Fibroblast of upper back skin (primary cell): ENCODE data around the gene GFRA4.
A peak's percentile ranks its signal among the peaks of the same experiment; 100 is the strongest.

ENCODE experiments used
- DNase-seq: peaks from one replicate; pipeline ENCODE4 v3.0.0-alpha.2; 2013

Gene GFRA4, protein sequence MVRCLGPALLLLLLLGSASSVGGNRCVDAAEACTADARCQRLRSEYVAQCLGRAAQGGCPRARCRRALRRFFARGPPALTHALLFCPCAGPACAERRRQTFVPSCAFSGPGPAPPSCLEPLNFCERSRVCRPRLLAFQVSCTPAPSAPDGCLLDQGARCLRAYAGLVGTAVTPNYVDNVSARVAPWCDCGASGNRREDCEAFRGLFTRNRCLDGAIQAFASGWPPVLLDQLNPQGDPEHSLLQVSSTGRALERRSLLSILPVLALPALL

DNA sequence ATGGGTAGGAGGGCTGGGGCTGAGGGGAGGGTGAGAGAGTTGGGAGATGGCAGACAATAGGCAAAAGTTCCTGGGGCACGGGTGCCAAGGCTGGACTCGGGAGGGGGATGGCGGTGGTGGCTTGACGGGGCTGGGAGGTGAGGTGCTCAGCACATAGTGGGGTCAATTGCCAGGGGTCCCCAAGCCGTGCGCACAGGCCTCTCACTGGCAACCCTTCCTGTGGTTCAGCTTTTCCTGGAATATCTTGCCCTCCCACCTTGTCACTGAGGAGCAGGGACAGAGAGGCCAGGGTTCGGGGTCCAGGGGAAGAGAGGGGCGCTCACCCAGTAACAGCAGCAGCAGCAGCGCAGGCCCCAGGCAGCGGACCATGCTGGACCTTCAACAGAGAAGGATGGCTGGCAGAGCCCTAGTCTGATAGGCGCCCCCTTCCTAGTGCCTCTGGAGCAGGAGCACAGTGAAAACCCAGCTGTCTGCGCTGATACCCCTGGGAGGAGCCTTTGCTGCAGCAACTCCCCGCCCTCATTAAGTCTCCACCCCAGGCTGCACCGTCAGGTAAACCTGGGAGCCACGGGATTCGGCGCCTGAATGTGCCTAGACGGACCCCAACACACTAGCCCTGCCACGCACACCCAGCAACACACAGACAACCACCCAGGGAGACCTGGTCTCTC, at the start of gene GFRA4:
Gene GFRA4, minus strand, starts transcription at position 369 of the 671 bp plus-strand sequence. Its CDS starts 0 bp downstream, at position 369.
- DNase-seq: no peak

DNA sequence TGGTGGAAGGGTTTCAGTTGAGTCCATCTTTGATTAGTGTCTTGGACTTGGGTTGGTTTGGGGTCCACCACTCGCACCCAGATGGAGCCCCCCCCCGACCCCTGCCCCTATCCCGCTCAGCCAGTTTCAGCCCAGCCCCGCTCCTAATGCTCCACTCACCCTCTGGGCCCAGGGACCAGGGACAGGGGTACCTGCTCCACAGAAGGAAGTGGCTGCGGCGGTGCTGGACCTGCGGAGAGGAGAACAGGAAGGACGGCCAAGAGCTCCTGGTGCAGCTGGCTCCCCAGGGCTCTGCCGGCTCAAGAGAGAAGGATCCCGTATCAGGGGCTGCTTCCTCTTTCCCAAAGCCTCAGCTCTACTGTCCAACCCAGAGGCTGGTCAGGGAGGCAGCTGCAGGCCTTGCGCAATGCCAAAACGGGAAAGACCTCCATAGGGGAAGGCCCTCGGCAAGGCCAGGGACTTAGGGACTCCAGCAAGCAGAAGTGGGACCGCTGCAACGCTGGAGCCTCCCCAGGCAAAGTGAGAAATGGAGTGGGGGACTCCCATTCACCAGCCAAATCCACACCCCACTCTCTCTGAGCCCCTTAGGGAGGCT, 49.2 kb upstream of the GFRA4 start, which contains the start of gene SIGLEC1:
Gene SIGLEC1, minus strand, starts transcription at position 322 of the 595 bp plus-strand sequence. CDS start 5,472 bp downstream, outside the sequence.
- no peak for DNase-seq

DNA sequence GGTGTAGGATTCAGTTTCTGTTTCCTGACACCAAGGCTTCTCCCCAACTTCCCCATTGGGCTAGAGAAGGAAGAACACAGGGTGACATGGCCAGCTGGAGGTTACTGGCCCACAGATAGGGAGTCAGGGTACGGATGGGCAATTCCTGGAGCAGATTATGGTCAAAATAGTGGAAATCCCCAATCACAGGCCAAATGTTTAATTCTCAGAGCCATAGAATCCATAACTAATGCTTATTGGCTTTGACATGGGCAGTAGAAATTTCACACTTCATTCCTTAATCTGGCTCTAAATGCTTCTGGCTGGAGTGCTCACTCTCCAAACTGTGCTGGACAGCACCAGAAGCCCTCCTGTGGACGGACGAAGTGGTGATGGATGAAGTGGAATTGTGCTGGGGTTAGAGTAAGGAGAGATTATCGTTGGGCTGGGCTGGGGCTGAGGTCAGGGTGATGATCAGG, 48.3 kb upstream of the GFRA4 start:
- DNase-seq: no peak

DNA sequence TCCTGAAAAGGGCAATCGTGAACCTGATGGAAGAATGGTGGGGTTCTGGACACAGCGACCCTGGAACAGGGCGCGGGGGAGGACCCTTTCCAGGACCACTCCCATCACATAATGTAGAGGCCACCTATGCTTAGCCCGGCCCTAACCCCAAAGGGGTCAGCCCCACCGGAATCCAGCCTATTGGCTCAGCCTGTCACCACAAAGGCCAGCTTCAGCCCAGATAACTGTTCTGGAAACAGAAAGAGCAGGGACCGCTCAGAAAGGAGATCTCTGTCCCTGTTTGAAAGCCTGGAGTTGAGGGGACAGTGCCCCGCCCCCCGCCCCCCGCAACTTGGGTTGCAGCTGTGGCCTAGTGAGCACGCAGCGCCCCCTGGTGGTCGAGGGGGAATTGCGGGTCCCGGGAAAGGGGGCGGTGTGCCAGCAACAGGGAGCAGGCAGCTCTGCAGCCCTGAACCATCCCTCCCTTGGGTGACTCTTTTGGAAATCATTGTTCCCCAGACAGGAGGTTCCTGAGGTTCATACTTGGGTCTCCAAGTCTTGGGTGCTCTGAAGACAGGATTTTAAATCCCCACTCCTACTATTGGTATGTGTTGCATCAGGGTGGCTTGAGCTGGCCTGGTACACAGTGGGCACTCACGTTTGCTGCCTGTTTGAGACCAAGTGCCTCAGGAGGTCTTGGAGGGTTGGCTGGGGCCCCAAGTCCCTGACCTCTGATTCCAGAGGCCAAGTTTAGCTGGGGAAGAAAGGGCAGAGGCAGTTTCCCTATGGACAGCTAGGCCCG, 47.7 kb upstream of the GFRA4 start:
- peak; percentile 49 for DNase-seq

DNA sequence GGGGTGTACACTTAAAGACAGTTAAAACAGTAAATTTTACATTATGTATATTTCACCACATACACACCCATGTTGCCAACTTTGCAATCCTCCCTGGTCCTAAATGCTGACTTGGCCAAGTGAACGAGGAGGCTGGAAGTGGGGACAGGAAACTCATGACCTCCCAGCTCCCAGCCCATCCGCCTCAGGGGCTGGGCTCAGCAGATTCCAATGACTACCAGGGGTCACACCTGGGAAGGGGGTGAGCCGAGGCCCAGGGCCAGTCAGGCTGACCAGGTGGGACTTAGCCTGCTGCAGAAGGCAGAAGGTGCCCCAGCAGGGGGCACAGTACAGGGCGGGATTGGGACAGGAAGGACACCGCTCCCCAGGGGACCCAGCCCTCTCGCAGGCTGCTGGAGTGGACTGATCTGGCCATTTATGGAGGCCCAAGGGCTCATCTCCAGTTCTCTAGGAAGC, 46.8 kb upstream of the GFRA4 start:
- DNase-seq: no peak

DNA sequence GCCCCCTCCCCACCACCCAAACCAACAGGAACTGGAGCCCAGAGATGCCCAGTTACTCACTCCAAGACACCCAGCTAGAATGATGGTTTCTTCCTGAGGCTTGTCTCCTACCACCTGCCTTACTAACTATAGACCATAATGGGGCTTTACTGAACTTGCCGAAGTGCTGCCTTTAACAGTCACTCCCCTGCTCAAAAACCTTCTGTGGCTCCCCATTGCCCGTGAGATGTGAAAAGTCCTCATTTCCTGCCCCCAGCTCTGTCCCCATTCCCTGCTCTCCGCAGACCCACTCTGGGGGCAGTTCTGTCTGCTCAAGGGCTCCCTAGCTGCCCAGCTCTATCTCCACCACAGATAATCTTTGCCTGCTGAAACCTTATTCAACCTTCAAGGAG, 44.3 kb upstream of the GFRA4 start:
- DNase-seq: no peak

DNA sequence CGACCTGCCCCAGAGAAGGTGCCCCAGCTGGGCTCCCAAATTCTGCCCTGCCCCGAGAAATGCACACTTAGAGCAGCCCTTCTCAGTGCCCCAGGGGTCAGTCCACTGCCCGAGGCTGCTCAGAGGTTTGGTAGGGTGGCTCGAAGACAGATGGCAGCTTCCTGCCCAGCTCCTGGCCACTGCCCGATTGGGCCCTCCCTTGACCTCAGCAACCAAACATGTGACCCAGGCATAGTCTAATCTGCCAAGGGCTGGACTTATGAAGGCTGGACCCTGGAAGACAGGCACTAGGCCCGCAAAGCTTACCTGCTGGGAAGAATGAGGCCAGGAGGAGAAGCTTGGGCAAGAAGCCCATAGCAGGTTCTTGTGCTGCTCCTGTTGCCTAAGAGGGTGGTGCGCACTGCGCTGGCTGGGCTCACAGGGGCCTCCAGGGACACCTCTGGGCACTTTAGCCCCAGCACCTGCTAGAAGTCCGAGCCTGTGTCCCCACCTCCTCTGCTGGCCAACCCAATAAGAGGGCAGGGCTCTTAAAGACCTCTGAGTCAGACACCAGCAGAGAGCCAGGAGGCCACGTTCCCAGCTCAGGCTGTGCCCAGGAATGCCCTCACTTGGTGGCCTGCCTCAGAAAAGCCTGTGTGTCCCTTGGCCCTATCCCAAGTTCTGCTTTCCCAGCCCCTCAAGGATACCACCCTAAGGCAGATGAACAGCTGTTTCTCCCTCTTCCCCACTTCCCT, 43.7 kb upstream of the GFRA4 start:
- no peak for DNase-seq

DNA sequence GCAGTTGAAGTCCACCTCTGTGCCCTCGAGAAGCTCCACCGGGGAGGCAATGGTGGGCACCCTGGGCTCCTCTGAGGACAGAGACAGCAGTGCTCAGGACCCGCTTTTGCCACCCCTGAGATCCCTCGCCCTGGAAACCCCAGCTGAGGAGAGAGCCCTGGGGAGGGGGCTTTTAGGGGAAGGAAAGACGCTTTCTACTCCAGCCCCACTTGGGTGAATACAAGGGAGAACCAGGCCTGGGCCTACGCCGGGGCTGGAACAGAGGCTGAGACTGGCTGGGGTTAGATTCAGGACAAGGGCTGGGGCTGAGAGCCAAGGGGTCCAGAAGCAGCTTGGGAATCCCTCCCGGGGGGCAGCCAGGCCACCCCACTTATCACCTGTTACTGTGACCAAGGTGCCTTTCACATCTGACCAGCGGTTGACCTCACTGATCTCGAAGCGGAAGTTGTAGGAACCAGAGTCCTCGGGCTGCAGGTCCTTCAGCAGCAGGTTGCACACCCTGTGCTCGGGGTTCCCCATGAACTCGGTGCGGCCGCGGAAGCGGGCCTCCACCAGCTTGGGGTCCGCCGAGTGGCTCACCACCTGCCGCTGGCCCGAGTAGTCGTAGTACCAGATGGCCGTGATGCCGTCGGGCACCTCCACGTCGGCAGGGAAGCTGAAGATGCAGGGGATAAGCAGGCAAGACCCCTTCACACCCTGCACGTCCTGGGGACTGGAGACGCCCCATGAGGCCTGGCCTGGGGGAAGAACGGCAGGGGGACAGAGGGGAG, 43.0 kb upstream of the GFRA4 start:
- no peak for DNase-seq

DNA sequence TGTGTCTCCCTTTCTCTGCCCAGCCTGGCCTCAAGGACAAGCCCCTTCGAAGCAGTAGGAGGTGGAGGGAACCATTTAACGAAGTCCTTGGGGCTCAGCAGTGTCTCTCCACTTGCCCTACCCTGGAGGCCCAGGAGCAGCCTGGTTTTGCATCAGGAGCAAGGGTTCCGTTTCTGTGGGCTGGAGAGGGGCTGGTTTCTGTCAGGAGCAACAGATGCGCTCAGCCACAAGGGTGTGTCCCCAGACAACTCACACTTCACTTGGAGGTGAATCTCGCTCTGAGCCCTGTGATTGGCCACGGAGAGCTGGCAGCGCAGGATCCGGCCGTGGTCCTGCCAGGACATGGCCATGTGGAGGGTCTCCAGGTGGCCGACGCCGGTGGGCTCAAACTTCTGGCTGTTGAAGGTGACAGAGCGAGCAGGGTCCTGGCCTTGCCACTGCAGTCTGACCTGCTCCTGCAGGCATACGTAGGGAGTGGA, 42.3 kb upstream of the GFRA4 start:
- no peak for DNase-seq

DNA sequence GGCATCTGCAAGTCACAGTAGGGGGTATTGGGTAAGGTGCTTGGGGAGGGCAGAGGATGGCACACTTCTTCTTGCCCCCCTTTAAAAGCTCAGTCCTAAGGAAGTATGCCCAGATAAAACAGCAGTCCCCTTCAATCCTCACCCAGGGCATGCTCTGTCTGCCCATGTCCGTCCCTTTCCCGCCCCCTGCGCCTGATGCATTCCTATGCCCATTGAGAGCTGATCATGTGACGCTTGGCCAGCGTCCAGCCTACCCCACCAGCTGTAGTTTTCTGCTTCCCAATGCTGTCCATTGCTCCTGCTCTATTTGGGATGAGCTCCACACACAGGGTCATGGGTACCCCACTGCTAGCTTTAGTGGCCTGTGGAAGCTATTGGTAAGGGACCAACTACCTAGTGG, 40.9 kb upstream of the GFRA4 start:
- no peak for DNase-seq

DNA sequence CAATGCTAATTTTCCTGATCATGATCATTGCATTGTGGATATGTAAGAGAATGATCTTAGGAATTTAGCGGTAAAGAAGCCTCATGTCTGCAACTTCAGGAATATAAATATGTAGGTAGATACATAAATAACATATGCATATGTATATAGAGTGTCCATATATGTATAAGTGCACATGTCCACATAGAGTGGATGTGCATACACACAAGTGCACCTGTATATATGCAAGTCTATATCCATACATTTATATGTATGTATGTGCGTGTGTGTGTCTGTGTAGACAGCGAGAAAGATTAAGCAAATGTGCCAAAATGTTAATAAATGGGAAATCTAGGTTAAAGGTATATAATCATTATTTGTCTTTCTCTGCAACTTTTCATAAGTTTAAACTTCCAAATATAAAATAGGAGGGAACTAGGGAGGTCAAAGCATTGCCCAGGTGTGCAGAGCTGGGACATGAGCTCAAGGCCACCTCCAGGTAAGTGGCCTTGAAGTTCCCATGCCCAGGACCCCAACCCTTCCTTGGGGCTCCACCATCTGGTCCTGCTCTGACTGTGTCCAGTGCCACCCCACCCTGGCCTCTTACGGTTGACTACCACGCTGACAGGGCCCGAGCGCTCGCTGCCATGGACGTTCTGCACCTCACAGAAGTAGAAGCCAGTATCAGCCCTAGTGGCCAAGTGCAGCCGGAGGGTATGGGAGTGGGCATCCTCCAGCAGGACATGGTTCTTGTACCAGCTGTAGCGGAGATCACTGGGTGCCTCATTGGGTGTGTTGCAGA, 39.6 kb upstream of the GFRA4 start:
- no peak for DNase-seq

DNA sequence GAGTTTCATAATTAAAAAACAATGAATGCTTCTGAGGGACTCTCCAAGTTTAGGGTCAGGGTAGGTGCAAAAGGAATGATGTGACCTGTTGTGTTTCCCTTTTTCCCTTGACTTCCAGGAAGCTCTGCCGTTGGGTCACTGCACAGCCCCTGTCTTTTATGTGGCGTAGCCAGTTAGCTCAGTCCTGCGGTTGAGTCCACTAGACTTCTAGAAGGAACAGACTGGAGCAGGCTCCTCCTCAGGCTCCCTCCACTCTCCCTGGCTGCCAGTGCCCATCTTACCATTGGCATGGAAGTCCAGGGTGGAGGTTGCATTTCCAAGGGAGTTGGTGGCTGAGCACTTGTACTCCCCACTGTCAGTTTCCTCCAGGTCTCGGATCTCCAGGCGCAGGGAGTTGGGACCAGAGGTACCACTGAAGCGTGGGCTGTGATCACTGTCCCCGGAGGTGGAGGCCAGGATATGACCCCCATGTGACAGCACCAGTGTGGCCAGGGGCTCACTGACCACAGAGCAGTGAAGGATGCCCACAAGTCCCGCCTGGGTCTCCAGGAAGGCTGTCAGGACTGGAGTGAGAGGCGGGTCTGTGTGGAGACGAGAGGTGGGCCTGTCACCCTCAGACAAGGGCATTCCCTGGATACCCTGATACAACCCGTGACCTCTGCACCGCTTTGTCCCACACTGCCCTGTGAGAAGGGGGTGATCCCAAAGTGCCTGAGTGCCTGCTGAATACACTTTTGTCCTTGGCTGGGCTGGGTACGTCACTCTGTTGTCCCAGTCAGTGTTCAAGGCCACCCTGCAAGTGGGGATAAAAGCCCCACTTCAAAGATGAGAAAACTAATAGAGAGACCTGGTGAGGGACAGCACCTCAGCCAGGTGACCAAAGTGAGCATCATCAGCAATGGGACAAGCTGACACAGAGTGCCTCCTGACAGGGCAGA, 38.1 kb upstream of the GFRA4 start:
- no peak for DNase-seq

DNA sequence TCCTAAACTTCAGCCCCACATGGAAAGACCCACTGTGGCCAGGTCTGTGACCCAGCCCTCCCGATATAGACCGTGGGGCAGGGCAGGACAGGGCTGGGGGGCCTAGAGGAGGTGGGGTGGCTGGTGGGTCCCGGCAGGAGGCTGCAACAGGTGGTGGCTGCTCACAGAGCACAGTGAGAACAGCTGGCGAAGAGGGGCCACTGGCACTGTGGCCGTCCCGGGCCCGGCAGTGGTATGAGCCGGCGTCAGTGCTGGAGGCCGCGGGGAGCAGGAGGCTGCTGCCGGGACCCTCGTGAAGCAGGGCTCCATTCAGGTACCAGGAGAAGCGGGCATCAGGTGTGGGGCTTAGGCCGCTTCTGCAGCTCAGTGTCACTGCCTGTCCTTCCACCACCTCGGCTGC, 35.8 kb upstream of the GFRA4 start:
- no peak for DNase-seq

DNA sequence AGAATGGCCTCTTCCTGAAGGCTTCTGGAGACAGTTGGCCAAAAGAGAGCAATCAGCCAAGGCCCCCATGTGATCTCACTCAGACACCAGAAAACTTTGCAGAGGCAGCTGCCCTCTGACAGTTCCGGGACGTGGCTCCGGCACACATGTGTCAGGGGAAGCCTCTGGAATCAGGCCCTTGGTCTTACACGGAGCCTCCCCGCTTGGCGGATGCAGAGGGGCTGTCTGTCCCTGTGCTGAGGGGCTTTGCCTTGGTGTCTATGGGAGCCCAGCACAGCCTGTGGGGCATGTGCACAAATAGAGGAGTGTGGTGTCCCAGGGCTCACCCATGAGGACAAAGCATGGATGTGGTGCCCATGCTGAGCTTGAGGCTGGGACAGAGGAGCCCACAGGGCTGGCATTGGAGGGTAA, 35.4 kb upstream of the GFRA4 start:
- DNase-seq: no peak

DNA sequence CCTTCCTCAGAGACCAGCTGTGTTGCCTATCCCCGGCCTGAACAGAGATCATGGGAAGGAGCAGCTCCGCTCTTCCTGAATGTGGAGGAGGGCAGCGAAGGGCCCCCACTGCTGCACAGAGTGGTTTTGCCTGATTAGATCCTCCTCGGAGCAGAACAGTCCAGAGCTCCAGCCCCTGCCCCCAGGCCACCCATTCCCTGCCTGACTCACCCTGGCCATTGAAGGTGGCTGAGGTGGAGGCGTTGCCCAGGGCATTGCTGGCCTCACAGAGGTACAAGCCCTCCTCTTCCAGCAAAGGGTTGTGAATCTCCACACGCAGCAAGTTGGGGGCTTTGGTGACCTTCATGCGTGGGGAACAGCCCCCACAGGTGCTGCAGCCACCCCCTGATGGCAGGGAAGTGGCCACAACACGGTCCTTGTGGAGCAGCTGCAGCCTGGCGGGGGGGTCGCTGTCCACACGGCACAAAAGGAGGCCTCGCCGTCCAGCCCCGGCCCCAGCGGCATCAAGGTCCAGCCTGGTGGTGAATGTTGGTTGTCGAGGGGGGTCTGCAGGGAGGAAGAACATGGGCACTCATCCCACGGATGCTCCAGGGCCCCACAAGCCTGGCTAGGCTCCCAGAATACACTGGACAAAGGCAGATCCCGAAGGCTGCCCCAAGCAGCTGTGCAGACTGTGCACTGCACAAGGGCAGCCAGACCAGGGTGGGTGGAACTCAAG, 34.5 kb upstream of the GFRA4 start:
- no peak for DNase-seq

DNA sequence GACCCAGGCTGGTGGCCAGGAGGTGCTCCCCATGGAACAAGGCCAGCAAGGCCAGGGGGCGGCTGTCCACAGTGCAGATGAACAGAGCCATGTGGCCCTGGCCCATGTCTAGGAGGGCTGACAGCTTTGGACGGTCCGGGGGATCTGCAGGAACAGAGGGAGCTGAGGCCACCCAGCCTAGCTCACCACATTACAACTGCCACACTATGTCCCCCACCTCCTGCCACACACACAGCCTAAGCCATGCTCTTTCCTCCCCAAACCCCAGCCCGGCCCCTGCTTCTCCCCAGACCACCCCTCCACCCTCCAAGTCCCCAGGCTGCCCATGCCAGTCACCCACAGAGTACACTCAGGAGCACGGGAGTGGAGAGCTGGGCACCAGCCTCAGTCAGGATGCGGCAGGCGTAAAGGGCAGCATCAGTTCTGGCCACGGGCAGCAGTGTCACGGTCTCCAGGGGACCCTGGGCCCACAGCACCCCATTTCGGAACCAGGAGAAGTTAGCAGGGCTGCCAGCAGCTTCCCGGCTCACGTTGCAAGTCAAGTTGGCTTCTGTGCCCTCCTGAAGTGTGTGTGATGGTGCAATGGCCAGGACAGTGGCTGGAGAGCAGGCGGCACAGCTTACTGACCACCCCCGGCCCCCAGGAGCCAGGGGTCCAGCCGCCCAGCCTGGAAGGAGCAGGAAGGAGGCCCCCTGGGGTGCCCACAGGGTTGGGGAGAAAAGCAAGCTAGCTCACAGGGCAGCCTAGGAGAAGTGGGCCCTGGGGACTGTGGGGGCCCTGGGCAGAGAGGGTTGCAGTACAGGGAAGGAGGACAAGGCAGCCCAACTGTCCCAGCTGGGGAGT, 33.8 kb upstream of the GFRA4 start:
- DNase-seq: no peak

DNA sequence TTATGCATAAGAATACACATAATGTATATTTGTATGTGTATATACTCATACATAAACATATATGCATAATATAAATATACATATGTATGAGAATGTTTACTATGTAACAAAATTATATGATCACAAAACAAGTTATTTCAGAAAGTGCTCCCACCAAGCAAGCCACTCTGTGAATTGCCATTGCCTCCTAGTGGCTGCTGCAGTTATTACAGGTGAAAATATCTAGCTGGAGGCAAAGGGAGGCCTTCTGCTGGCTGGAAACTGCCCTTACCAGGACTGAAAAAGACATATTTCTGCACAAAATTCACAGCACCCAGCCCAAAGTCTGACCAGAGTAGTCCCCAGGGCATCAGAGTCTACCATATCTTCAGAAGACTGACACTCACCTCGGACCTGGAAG, 33.0 kb upstream of the GFRA4 start:
- no peak for DNase-seq

DNA sequence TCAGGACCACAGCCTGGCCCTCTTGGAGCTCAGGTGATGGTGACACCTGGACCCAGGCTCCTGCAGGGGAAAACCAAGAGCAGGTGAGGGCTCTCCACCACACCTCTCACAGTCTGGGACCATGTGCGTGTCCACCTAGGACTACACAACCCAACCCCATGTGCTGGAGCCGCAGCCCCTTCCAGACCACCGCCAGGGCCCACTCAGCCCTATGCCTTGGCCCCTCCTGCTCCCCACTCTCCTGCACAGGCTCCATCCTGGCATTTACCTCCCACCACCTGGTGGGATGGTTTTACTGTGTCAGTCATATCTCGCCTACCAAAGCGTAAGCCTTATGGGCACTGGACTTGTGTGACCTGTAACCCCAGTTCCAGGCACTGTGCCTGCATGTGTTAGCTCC, 31.7 kb upstream of the GFRA4 start:
- DNase-seq: no peak
